ENCODE measurements around the gene VSTM2B. TPM values are rescaled to one million over a fixed set of nuclear protein-coding genes. Genes with fewer than 3 reads are reported as not detected.
"Not testable (repeated sequence)": the region's sequence is repeated elsewhere in the genome, so short reads cannot be mapped to it uniquely, and the experiment has no call there.

Gene VSTM2B
- total RNA-seq, 1 donor from 2014 or later = 0.17 TPM

DNA sequence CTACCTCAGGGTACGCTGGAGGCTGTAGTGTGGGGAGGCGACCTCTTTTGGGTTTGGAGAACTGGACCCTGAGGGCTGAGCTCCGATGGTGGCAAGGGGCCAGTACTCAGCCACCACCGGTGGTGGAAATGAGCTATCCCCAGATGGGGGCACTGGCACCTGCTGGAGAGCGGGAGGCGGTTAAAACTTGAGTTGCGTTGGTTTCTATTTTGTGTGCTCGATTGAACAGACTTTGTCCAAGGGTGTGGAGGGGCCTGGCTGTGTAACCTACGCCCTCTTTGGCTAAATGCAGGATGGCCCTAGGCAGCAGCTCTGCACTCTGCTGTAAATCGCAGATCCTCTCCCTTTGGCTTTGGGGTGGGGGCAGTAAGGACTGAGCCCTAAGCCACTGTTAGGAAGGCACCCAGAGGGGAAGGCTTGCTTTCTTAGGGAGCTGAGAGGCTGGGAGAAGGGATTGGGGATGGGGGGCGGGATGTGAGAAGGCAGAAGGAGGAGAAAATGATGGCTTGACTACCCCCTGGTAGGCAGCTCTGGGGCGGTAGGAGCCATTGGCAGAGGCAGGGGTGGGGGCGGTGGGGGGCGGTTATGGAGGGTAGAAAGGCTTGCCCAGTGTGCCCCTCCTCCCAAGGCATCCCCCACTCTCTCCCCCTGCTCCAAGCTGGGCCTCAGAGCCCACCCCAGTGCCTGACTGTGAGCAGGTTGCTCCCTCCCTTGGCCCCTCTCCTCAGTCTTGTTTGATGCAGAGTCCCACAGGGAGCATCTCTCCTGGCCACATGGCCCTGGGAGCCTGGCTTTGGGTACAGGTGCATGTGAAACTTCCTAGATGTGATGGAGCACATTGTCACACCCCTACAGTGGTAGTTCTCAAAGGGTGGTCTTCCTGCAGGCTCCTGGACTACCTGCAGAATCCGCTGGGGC lies 5.0 kb downstream of the VSTM2B start:
- DNase-seq (ENCODE audit: low spot score) = no peak

DNA sequence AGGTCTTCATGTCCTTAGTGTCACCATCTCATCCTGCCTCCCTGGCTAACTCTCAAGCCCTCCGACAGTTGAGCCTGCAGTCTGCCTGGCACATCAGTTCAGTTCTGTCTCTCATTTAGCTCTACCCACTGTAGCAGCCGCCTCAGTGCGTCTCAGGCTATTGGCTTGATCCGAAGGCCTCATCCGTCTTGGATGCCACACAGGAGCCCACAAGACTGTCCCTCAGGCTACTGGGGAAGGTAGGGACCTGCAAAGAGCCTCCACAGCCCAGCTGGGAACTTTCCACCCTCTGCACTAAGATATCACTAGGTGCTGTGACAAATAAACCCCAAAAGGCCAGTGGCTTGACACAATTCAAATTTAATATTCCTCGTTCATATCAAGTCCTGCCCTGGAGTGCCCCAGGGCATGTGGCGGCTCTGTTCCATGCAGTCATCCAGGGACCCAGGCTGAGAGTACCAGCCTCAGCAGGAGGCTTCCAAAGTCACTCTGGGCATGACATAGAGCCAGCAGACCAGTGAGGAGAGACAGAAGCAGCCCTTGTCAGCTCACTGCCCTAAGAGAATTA lies 5.7 kb downstream of the VSTM2B start:
- DNase-seq (ENCODE audit: low spot score) = no peak

DNA sequence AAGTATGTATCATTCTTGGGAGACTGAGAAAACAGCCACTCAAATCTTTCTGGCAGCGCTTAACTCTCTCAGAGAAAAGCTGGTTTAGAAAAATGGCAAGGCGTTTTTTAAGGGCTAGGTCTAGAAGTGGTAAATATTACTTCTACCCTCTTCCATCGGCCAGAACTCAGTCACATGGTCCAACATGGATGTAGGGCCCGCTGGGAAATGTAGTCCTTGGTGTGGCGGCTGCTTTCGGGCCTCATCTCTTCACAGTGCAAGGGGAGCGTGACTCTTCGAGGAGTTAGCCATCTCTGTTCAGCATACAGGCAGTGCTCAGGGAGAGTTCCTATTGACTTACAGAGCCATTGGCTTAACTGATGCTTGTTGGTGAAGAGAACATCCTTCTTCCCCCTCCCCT lies 6.3 kb downstream of the VSTM2B start:
- DNase-seq (ENCODE audit: low spot score) = no peak

DNA sequence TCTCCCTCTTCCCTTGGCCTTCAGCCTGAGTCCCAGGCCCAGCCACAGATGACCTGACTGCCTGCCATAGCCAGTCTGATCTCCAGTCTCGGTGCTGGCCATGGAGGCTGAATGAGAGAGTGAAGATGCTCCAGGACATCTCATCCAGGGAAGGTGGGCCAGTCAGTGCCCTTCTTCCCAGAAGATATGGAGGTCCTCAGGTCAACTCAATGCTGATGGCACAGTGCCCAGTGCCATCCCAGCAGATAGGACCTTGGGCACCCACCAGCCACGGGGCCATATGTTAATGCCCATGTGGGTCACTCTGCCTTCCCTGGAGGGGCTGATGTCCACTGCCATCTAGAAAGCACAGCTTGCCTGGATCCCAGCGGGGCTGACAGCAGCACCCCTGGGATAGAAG lies 7.2 kb downstream of the VSTM2B start:
- no peak for DNase-seq (ENCODE audit: low spot score)

DNA sequence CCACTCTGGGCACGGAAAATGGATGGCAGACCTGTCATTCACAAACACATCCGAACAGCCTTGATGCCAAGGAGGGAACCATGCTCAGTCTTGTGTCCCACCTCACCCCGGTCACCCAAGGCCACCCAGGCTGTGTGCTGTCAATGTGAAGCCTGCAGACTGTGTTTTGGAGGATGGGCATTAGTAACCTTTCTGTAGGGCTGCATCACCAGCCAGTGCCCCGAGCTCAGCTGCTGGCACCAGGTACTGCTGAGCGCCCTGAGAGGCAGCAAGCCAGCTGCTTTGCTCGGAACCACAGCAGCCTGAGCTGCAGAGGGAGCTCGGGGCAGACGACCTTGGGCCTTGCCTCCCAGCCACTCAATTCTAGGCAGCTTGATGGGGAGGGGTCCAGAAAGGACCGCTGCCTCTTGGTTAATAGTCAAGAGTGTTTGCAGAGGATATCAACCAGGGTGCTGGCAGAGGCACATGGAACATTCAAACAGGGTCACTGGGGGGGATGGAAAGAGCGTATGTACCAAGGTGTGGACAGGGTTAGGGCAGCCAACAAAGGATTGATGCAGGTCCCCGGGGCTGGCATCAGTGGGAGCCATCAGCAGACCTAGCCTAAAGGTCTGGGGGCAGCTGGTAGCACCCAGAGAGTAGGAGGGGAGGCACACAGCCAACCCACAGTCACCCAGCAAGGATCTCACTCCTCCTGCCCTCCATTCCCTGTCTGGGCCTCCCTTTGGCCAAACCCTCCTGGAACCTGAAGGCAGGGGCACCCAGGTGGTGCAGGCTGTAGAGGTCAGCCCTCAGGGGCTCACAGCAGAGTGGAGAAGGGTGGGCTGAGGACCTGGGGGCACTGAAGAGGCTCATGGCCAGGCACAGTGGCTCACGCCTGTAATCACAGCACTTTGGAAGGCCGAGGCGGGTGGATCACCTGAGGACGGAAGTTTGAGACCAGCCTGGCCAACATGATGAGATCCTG lies 8.1 kb downstream of the VSTM2B start:
- no peak for DNase-seq (ENCODE audit: low spot score)

DNA sequence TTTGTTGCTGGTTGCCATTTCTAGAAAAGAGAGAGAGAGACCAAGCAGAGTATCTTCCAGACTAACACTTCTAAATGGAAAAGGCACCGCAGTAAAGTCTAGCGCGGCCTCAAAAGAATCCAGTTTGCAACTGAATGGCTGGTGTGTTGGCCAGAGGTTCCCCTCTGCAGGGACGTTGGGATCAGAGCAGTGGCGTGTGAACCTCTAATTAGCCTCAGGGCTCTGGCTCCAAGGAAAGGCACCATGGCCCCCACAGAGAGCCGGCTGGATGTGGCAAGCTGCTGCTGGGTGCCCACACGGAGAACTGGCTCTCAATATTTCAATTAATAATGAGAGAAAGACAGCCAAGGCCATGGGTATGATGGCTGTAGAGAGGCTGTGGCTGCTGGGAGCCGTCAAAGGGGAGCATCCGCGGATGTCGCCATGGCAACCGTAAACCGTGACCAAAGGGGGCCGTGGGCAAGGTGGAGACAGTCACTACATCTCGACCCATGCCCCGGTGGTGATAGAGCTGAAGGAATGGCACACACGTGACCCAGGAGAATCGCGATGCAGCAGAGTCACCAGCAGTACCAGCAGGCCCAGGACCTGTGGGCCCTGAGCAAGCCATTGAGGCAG lies 9.5 kb downstream of the VSTM2B start:
- DNase-seq (ENCODE audit: low spot score) = no peak

DNA sequence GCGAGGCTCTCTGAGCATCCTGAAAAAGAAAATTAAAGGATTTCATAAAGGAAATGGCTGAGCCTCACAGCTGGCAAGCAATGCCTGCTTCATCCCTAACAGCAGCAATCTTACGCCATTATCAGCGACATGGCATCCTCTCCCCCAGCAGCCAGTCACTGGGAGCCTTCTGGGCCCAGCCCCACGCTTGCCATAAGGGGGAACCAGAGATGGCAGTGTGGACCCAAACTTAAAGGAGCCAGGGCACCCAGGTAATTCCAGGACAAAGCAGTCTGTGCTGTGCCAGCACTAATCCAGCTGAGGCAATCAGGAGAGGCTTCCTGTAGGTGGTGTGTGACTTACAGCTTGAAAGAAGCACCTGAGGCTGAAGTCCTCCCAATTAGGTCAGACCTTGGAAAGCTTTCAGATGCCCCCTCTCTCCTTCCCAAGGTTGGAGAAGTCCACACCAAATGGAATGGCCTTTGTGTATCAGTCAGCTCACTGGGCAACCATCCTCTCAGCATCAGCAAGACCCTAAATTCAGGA lies 10.3 kb downstream of the VSTM2B start:
- DNase-seq (ENCODE audit: low spot score) = no peak

DNA sequence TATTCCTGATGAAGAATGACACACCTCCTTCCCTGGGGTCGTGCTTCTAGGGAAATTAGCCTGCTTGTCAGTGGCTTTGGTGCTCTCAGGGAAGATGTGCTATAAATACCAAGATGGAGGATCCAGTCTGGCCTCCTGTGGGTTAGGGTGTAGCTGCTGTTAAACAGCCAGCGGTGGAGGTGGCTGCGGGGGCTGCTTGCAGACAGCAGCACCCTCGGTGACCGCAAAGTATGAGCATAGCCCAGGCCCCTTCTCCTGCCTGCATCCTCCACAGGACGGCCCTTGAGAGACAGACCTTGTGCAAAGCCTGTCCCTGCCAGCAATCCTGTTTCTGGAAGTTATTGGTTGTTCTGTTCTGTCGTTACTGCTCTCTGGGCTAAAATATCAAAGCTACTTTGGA lies 11.4 kb downstream of the VSTM2B start:
- DNase-seq (ENCODE audit: low spot score) = no peak

DNA sequence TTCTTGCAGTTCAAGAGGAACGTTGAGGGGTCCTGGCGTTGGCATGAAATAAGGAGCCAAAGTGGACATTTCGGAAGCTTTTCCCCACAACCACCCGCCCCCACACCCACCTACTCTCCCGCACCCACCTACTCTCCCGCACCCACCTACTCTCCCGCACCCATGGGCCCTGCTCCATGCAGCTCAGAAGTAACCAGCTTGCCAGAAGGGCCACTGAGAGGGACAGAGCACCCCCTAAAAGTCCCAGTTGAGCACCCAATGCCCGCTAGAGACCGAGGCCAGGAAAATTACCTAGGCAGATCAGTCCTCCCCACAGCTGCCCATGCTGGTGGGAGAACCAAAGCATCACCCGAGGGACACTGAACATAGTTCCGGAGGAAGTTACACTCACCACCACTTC lies 11.8 kb downstream of the VSTM2B start:
- DNase-seq (ENCODE audit: low spot score) = no peak

DNA sequence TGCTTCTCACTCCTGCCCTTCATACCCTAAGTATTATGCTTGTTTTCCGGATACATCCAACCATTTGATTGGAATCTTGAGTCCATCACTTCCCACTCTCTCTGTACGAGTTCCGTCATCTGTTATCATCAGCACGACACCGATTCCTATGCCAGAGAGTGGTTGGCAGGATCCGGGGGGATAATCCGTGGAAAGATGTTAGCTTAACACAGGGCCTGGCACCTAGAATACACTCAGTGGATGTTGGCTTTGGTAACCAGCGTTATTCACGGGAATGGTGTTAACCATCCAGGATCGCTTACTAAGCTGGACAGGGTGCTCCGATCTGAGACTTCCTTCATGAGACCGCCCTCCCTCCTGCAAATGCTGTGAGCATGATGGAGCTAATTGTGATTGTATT lies 12.4 kb downstream of the VSTM2B start:
- DNase-seq (ENCODE audit: low spot score) = no peak

DNA sequence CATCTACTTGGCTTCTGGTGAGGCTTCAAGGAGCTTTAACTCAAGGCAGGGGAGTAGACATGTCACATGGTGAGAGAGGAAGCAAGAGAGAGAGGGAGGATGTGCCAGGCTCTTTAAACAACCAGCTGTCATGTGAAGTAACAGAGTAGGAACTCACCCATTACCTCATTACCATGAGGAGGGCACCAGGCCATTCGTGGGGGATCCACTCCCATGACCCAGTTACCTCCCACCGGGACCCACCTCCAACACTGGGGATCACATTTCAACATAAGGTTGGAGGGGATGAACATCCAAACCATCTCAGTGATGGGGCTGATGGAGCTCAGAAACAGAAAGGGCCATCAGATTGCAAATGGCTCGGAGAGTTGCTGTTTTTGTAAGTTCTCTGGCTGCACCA lies 12.9 kb downstream of the VSTM2B start:
- no peak for DNase-seq (ENCODE audit: low spot score)

DNA sequence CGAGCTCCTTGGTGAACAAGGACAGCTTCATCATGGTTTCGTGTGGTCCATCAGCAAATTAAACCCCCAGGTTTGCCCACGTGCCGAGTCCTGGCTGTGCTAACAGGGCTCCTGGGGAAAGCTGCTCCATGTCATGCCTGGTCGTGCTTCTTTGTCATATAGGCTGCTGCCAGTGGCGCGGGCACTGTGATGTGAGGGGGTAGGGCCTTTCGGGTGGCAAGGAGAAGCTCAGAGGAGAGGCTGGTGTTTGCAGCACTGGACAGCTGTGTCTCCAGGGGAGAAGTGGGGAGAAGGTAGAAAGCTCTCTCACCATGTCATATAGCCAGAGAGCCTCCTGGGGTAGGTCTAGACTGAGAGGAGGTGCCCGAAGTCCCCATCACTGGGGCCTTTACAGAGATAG lies 13.3 kb downstream of the VSTM2B start:
- DNase-seq (ENCODE audit: low spot score) = no peak

DNA sequence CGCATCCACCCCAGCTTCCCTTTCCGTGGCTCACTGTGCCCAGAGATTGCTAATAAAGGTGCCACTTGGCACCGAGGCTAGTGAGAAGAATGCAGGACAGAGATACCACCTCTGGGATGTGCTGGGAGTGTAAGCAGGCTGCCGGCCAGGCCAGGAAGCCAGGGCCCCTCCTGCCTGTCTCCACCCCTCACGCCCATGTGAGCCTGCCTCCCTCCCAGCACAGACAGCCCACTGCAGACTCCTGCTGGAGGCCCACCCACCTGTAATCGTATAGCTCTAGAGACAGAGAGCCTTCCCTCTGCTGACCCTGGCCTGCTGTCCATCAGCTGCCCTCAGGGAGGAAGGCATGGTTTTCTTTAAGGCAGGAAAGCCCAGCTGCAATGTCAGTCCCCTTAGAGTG lies 13.9 kb downstream of the VSTM2B start:
- DNase-seq (ENCODE audit: low spot score) = no peak

DNA sequence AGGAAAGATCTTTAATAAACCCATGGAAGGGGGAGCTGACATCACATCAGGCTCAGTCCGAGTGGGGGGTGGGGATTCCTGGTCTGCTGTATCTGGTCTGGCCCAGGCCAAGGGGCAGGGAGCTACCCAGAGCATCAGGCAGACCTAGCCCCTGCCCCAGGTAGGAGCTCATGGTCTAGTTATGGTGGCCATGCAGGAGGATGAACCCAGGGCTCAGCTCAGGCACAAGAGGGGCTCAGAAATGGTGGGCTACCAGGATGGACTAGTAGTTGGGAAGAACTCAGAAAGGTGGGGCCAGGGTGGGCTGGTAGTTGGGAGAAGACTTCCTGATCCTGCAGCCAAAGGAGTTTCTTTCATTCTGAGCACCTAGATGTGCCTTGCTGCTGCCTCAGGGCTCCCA lies 14.3 kb downstream of the VSTM2B start:
- DNase-seq (ENCODE audit: low spot score) = no peak

DNA sequence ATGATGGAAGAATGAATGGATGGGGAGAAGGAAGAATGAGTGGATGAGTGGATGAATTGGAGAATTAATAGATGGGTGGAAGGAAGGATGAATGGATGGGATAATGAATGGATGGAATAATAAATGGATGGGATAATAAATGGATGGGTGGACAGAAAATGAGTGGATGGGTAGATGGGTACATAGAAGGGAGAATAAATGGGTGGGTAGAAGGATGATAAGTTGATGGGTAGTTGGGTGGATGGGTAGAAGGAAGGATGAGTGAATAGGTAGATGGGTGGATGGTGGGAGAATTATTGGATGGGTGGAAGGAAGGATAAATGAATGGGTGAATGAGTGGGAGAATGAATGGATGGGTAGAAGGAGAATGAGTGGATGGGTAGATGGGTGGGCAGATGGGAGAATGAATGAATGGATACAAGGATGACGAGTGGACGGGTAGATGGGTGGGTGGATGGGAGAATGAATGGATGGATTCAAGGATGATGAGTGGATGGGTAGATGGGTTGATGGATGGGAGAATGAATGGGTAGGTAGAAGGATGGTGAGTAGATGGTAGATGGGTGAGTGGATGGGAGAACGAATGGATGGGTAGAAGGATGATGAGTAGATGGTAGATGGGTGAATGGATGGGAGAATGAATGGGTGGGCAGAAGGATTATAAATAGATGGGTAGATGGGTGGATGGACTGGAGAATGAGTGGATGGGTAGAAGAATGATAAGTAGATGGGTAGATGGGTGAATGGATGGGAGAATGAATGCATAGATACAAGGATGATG lies 15.9 kb downstream of the VSTM2B start:
- no peak for DNase-seq (ENCODE audit: low spot score)

DNA sequence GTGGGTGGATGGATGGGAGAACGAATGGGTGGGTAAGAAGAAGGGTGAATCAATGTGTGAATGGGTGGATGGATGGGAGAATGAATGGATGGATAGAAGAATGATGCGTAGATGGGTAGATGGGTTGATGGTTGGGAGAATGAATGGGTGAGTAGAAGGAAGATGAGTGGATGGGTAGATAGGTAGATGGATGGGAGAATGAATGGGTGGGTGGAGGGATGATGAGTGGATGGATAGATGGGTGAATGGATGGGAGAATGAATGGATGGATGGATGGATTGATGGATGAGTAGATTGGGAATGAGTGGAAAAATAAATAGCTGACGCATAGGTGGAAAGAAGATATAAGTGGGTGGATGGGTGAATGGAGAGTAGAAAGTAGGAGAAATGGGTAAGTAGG lies 16.5 kb downstream of the VSTM2B start:
- no peak for DNase-seq (ENCODE audit: low spot score)

DNA sequence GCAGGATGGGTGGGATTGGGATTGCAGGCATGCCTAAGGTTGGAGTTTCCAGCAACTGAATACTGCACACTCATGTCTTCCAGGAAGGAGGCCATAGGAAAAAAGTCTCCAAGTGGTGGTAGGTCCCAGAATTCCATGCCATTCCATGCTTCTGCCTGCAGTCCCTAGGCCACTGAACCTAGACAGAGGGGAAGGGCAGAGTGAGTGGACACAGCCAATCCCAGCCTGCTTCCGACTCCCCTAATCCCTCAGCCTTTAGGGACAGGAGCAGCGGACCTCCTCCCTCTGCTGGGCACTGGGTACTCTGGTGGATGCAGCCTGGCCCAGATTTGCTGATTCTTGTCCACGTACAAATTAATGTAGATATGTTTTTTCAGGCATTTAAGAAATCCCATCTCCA lies 17.0 kb downstream of the VSTM2B start:
- no peak for DNase-seq (ENCODE audit: low spot score)

DNA sequence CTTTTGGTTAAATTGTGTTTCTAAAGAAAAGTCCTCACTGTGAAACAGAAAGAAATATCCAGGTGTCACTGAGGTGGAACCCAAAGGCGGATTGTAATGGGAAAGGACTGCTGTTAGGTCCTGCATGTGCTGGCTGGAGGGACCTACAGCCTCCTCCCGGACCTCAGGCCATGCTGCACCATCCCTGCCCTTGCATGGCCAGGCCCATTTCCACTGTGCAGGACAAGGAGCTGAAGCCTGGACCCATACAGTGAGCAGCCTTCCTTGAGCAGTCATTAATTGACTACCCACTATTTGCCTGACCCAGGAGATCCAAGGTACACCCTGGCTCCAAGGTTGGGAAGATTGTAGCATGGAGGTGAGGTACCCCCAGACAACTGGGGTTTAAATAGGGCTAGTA lies 17.6 kb downstream of the VSTM2B start:
- DNase-seq (ENCODE audit: low spot score) = no peak

DNA sequence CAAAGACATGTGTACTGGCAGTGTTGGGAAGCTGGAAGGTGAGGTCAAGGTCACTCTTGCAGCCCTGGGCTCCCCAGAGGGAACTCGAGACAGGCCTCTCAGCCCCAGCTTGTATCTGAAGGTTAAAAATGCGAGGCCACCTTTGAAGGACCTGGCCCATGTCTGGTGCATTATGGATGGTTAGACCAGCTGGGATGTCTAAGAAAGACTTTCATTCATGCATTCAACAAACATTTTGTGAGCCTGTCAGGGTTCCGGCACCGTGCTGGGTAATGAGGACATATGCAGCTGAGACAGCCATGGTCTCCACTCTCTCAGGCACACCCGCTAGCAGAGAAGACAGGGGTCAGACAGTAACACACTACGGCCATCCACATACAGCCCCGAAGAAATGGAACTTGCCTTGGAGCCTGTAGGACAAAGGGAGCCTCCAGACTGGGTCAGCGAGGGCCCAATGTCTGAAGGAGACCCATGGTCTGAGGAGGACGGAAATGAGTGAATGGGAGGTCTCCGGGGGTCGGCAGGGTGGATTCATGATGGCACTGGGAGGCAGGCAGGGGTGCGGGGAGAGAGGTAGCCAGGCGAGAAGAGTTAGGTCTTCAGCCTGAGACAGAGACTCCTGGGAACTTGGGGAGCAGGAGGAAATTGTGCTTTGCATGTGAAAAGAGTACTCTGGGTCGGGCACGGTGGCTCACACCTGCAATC lies 19.0 kb downstream of the VSTM2B start:
- DNase-seq (ENCODE audit: low spot score) = no peak

DNA sequence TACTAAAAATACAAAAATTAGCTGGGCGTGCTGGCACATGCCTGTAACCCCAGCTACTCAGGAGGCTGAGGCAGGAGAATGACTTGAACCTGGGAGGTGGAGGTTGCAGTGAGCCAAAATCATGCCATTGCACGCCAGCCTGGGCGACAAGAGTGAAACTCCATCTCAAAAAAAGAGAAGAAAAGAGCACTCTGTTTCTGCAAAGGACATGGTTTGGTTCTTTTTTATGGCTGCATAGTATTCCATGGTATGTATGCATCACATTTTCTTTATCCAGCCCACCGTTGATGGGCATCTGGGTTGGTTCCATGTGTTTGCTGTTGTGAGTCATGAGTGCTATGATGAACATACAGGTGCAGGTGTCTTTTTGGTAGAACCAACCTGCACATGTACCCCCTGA lies 19.7 kb downstream of the VSTM2B start:
- DNase-seq (ENCODE audit: low spot score) = not testable (repeated sequence)
